Activated naive CD8-positive, alpha-beta T cell treated with anti-CD3 and anti-CD28 coated beads, Interleukin-2, amount 50 U/mL, for 24 hours (primary cell): ENCODE results near the gene GATA2.

Experiments
- ATAC-seq: fragments of 150-1000 bp; cut with Tn5 transposase; one replicate; pipeline ENCODE4 v1.10.0; 2021
- DNase-seq: peaks from one replicate; pipeline ENCODE4 v3.0.0; 2021
- H3K27ac Mint-ChIP-seq: one replicate; pipeline ENCODE4 v1.8.0; 2021; ENCODE audit warnings: mild to moderate bottlenecking, mixed read lengths
- H3K27me3 Mint-ChIP-seq: one replicate; pipeline ENCODE4 v1.8.0; 2021; ENCODE audit warnings: mixed read lengths
- H3K36me3 Mint-ChIP-seq: one replicate; pipeline ENCODE4 v1.8.0; 2021; ENCODE audit warnings: low read depth, mixed read lengths
- H3K4me1 Mint-ChIP-seq: one replicate; pipeline ENCODE4 v1.8.0; 2021; ENCODE audit warnings: mixed read lengths
- H3K4me3 Mint-ChIP-seq: one replicate; pipeline ENCODE4 v1.8.0; 2021; ENCODE audit warnings: mild to moderate bottlenecking, moderate library complexity, mixed read lengths
- H3K9me3 Mint-ChIP-seq: one replicate; pipeline ENCODE4 v1.8.0; 2021; ENCODE audit warnings: mixed read lengths

GATA2 gene

DNA sequence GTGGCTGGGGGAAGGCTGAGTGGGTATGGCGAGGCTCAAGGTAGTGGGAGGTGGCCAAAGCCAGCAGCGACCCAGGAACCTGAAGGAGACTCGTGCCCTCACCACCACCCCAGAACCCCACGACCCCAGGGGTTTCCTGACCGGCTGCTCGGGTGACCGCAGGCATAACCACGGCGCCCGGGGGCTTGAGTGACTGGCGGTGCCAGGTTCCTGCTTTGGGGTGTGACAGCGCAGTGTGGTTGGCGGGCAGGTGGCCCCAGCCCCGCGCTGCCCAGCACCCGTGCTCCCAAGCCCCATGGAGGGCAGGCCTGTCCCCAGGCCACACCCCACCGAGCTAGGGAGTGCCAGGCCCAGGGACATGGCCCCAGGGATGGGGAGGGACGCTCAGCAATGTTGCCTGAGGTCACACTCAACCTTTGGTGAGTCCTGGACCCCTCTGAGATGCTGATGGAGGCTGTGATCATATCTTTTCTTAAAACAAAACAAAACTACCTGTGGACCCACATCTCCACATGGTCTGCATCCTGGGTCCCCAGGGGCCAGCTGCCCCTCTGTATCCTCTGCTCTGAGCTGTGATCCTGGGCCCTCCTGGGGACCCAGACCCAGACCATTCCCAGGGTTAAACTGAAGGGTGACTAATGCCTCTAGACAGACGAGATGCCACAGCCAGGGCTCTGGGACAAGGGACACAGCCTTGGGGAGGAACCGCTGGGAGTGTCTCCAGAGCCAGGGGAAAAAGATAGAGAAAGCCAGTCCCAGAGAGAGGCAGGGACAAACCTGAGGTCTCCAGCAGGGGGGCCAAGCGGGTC is 39.3 kb downstream of the GATA2 start:
- Mint-ChIP-seq H3K27ac (no peak overlapping the region), H3K36me3 (peaks cover 1% of the 10 kb centered on the region), H3K9me3 (peaks cover 12% of the 10 kb centered on the region), H3K4me1 (peaks cover 6% of the 10 kb centered on the region), H3K4me3 (no peak overlapping the region), H3K27me3 (peaks cover 21% of the 10 kb centered on the region)
- DNase-seq, result no peak
- no peak for ATAC-seq

DNA sequence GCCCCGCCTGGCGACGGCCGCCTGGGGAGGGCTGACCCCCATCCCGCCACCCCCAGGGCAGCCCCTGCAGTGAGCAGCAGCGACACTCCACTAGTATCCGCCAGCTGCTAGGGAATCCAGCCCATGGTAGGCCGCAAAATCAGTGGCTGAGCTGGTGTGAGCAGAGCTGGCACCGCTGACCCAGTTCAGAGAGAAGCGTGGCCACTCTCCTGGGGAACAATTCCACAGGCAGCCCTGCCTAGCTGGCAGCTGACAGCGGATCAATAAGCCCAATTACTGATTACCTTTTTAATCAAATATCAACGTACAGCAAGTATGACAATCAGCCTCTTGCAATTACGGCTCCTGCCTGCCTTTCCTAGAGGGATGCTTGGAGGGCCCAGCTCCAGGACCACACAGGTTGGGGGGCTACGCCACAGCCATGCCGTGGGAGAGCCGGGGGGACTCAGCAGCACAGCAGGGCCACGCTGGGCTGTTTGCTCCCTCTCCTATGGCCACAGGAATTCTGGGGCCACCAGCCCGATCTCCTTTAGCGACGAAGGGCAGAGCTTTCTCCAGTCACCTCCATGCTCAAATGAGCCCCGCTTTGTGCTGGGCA is 40.2 kb downstream of the GATA2 start:
- Mint-ChIP-seq H3K9me3 (peaks cover 18% of the 10 kb centered on the region), H3K36me3 (peaks cover 5% of the 10 kb centered on the region), H3K27me3 (peaks cover 21% of the 10 kb centered on the region), H3K27ac (no peak overlapping the region), H3K4me3 (no peak overlapping the region), H3K4me1 (peaks cover 13% of the 10 kb centered on the region)
- no peak for ATAC-seq
- no peak for DNase-seq

DNA sequence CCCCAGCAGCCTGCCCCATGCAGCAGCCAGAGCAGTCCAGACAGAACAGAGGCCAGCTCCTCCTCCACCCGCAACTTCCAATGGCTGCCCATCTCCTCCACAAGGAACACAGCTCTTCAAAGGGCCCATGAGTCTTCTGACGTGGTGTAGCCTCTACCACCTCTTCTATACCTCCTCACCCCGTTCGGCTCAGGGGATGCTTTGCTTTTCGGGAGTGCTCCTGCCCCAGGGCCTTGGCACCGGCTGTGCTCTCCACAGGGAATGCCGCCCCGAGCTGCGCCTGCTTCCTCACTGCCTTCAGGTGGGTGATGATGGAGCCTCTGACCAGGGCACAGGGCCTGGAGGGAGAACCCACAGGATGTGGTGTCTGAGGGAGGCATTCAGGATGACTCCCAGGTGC is 40.9 kb downstream of the GATA2 start:
- Mint-ChIP-seq H3K4me3 (no peak overlapping the region), H3K27me3 (peaks cover 21% of the 10 kb centered on the region)
- ATAC-seq, result no peak

DNA sequence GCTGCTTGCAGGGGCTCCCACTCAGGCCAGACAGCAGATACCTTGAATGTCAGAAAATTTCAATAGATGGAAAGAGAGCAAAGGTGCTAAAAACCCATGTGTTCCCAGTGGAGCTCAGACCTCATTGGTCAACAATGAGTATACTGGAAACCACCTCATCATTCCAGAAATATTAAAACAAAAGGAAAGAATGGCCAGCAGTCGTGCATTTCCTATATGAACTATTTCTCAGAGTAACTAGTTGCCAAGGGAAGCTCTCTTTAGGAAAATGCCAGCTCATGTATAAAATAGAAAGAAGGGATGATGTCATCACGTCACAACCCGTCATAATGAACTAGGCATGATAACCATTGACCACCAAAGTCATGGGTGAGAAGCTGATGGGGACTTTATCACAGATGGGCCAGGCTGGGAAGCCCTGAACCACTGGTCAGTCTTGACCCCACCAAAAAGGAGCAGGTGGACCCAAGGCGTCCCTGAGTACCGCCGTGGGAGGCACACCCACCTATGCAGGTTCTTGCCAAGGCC is 43.8 kb downstream of the GATA2 start:
- H3K27ac Mint-ChIP-seq, result peak overlapping the region; percentile 72
- ATAC-seq, result no peak
- H3K36me3 Mint-ChIP-seq, result peaks cover 10% of the 10 kb centered on the region
- H3K4me1 Mint-ChIP-seq, result peaks cover 23% of the 10 kb centered on the region
- peaks cover 13% of the 10 kb centered on the region for H3K27me3 Mint-ChIP-seq
- DNase-seq, result no peak
- no peak overlapping the region for H3K4me3 Mint-ChIP-seq
- peaks cover 28% of the 10 kb centered on the region for H3K9me3 Mint-ChIP-seq

More for the DNA sequence above, 40.9 kb downstream of the GATA2 start:
- Mint-ChIP-seq H3K9me3 (peaks cover 25% of the 10 kb centered on the region), H3K36me3 (peaks cover 8% of the 10 kb centered on the region), H3K4me1 (peaks cover 20% of the 10 kb centered on the region), H3K27ac (no peak overlapping the region)
- DNase-seq, result no peak

DNA sequence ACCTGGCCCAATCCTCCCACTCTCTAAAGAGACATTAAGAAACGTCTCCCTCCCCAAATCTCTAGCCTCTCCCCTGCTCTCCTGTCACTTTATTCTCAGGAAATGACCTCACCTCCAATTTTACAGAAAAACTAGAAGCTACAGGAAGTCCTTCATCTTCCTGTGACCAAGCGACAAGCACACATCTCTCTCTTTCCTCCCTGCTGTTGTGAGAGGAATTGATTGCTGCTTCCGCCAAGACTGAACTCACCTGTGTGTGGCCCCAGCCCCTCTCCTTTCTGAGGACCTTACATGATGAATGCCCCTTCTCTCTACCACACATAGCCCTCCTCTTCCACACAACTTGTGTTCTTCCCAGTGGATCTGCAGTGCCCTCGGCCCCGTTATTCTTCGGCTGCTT is 44.5 kb downstream of the GATA2 start:
- DNase-seq, result no peak
- H3K9me3 Mint-ChIP-seq, result peaks cover 28% of the 10 kb centered on the region
- H3K27ac Mint-ChIP-seq, result peak overlapping the region; percentile 72
- H3K27me3 Mint-ChIP-seq, result peaks cover 10% of the 10 kb centered on the region
- ATAC-seq, result no peak
- peak overlapping the region; percentile 19 for H3K4me3 Mint-ChIP-seq
- peaks cover 23% of the 10 kb centered on the region for H3K4me1 Mint-ChIP-seq
- peaks cover 10% of the 10 kb centered on the region for H3K36me3 Mint-ChIP-seq

DNA sequence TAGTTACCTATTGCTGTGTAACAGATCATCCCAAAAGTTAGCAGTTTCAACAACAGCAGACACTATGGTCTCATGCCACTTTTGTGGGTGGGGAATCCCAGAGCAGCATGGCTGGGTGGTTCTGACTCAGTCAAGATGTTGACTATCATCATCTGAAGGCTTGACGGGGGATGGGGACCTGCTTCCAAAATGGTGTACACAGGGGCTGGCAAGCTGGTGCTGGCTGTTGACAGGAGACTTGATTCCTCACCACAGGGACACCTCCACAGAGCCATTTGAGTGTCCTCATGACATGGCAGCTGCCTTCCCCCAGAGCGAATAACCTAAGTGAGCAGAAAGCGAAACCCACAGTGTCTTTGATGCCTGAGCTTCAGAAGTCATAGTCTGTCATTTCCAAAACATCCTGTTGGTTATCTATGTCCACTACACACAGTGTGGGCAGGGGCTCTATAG is 45.4 kb downstream of the GATA2 start:
- peaks cover 23% of the 10 kb centered on the region for H3K4me1 Mint-ChIP-seq
- DNase-seq, result peak; percentile 67
- H3K36me3 Mint-ChIP-seq, result peaks cover 10% of the 10 kb centered on the region
- H3K27ac Mint-ChIP-seq, result no peak overlapping the region
- ATAC-seq, result peak; percentile 80
- peaks cover 28% of the 10 kb centered on the region for H3K9me3 Mint-ChIP-seq
- H3K4me3 Mint-ChIP-seq, result no peak overlapping the region
- H3K27me3 Mint-ChIP-seq, result peaks cover 12% of the 10 kb centered on the region

DNA sequence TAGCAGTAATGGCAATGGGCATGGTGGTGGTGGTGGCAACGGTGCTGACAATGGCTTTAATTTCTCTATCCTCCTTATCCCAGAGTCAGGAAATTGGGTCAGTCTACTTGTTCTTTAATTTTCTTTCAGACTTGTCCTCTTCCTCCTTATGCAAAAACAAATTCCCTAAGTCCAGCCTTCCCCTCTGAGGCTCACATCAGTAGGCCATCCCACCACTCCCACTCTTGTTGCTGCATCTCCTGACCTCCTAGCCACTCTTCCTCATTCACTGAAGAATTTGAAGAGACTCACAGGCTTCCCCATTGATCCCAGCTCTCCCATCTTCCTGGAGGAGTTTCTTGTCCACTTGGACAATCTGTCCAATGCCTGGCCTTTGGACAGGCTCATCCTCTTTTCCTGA is 46.2 kb downstream of the GATA2 start:
- peaks cover 10% of the 10 kb centered on the region for H3K36me3 Mint-ChIP-seq
- H3K27me3 Mint-ChIP-seq, result peaks cover 12% of the 10 kb centered on the region
- H3K27ac Mint-ChIP-seq, result no peak overlapping the region
- H3K4me3 Mint-ChIP-seq, result no peak overlapping the region
- peaks cover 28% of the 10 kb centered on the region for H3K9me3 Mint-ChIP-seq
- DNase-seq, result no peak
- ATAC-seq, result no peak
- peaks cover 23% of the 10 kb centered on the region for H3K4me1 Mint-ChIP-seq

DNA sequence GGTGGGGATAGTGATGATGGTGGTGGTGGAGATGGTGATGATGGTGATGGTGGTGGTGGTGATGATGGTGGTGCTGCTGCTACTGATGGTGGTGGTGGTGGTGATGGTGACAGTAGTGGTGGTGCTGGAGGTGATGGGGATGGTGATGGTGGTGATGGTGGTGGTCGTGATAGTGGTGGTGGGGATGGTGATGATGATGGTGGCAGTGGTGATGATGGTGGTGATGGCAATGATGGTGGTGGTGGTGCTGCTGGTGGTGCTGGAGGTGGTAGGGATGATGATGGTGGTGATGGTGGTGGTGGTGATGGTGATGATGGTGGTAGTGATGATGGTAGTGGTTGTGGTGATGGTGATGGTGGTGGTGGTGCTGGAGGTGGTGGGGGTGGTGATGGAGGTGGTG is 47.6 kb downstream of the GATA2 start:
- no peak overlapping the region for H3K27ac Mint-ChIP-seq

DNA sequence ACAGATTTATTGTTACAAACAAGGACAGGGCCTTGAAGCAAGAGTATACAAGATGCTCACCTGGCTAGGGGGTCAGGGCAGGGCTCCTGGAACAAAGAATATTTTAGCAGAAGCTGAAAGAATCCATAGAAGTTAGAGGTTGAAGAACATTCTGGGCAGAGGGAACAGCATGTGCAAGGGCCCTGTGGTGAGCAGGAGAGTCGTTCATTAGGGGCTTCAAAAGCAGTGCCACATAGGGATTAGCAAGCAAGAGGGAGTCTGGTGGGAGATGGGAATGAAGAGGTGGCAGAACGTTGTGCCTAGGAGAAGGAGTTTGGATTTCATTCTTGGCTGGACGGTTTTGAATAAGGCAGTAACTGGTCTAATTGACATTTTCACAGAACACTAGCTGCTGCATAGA is 49.2 kb downstream of the GATA2 start:
- Mint-ChIP-seq H3K27ac (no peak overlapping the region), H3K36me3 (peaks cover 10% of the 10 kb centered on the region), H3K4me1 (peaks cover 18% of the 10 kb centered on the region), H3K9me3 (peaks cover 16% of the 10 kb centered on the region), H3K27me3 (peaks cover 11% of the 10 kb centered on the region), H3K4me3 (no peak overlapping the region)
- DNase-seq, result no peak
- no peak for ATAC-seq

More for the DNA sequence above, 47.6 kb downstream of the GATA2 start:
- H3K27me3 Mint-ChIP-seq, result peaks cover 7% of the 10 kb centered on the region
- H3K9me3 Mint-ChIP-seq, result peaks cover 20% of the 10 kb centered on the region
- no peak for ATAC-seq
- H3K4me3 Mint-ChIP-seq, result no peak overlapping the region
- no peak for DNase-seq
- H3K36me3 Mint-ChIP-seq, result peaks cover 10% of the 10 kb centered on the region
- peaks cover 23% of the 10 kb centered on the region for H3K4me1 Mint-ChIP-seq

DNA sequence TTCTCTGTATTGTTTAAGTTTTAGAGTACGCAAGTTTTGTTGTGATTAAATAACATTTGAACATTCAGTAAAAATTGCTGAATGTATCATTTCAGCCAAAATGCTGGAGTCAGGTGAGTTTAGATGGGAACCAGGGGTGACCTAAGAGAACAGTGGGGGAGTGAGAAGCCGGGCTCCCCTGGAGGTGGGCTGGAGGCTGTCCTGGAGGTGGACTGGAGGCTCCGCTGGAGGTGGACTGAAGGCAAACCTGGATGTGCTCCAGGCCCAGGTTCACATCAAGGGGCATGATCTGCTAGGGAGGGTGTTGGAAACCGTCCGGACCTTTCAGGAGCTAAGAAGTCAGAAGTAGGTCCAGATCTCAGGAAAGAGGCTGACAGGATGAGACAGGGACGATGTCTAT is 50.1 kb downstream of the GATA2 start:
- H3K27ac Mint-ChIP-seq, result no peak overlapping the region
- no peak for ATAC-seq

DNA sequence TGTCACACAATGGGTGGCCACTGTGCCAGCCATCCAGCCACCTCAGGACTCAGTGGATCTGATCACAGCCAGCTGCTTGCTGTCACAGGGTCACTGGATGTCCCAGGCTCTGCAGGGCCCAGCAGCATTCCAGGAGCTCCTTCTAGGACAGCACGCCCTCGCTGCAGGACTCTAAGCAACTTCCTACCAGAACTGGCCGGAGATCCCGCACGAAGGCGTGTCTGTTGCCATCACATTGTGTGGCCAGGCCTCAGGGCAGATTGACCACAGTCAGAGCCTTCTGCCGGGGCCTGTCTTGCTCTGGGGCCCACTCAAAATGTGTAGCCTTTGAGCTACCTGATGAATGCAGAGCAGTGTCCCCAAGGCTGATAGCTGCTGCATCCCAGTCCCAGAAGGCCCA is 50.9 kb downstream of the GATA2 start:
- Mint-ChIP-seq H3K27ac (no peak overlapping the region), H3K27me3 (peaks cover 11% of the 10 kb centered on the region), H3K9me3 (peaks cover 3% of the 10 kb centered on the region)

More for the DNA sequence above, 50.1 kb downstream of the GATA2 start:
- Mint-ChIP-seq H3K36me3 (peaks cover 6% of the 10 kb centered on the region), H3K4me1 (peaks cover 12% of the 10 kb centered on the region), H3K4me3 (no peak overlapping the region), H3K27me3 (peaks cover 11% of the 10 kb centered on the region), H3K9me3 (peaks cover 10% of the 10 kb centered on the region)
- no peak for DNase-seq

DNA sequence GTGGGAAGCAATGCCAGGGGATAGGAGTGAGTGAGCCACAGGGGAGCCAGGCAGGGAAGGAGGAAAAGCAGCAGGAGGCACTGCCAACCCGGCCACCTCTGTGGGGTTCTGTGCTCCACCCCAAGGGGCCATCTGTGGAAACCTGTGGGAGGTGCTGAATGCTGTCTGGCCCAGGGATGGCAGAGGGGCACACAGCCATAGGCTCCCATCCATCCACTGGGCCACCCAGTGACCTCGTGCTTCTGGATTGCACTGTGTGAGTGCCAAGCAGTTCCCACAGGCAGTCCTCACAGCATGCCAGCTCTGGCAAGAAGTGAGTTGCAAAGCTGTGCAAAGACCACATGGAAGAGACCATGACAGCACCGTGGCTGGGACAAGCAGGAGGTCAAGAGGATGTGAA is 53.8 kb downstream of the GATA2 start:
- Mint-ChIP-seq H3K27ac (no peak overlapping the region), H3K36me3 (no peaks in the 10 kb centered on the region), H3K4me3 (no peak overlapping the region), H3K9me3 (no peaks in the 10 kb centered on the region), H3K27me3 (peaks cover 12% of the 10 kb centered on the region), H3K4me1 (no peaks in the 10 kb centered on the region)
- no peak for ATAC-seq
- no peak for DNase-seq

More for the DNA sequence above, 50.9 kb downstream of the GATA2 start:
- DNase-seq (no peak), ATAC-seq (no peak)
- H3K4me3 Mint-ChIP-seq, result no peak overlapping the region
- peaks cover 1% of the 10 kb centered on the region for H3K36me3 Mint-ChIP-seq
- peaks cover 3% of the 10 kb centered on the region for H3K4me1 Mint-ChIP-seq

DNA sequence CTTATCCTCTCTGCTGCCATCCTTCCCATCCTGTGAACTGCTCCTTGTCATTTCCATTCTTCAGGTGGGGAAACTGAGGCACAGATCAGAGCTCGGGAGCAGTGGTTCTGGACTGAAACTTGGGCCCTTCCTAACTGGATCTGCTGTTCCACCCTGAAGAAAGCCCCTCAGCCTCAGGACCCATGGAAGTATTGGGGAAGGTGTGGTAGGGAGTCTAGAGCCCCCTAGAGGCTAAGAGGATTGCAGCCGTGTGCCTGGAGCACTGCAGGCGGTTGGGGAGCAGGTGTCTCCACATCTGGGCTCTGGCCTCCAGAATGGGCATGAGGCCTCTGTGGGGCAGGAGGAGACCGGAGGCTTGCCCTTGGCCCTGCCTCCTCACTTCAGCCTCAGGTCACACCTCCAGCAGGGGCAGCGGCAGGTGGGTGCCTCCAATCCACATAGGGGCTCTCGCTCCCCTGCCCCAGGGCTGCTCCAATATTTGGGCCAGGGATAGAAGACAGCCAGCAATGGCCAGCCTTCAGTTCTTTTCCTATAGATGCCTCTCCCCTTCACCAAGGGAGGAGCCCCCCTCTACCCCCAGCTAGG is 54.4 kb downstream of the GATA2 start:
- ATAC-seq (peak; percentile 35), DNase-seq (no peak)
- no peak overlapping the region for H3K4me3 Mint-ChIP-seq
- H3K36me3 Mint-ChIP-seq, result no peaks in the 10 kb centered on the region
- H3K9me3 Mint-ChIP-seq, result no peaks in the 10 kb centered on the region
- H3K4me1 Mint-ChIP-seq, result no peaks in the 10 kb centered on the region
- H3K27ac Mint-ChIP-seq, result no peak overlapping the region
- H3K27me3 Mint-ChIP-seq, result peaks cover 17% of the 10 kb centered on the region

DNA sequence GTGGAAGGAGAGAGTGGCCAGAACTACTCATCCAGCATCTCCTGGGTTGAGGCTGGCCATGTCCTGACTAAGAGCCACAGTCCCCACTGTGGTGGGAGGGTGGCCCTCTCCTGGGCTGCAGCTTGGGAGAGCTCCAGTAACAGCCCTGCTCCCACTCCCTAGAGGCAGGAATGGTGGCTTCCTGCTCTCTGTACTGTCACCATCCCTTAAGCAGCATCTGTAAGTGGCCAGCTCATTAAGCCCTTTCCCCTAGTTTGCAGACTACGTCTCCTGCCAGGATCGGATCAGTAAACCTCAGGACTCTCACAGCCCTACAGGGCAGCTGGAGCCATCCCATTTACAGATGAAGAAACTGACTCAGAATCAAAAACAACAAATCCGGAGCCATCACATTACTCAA is 56.8 kb downstream of the GATA2 start:
- Mint-ChIP-seq H3K27me3 (peaks cover 32% of the 10 kb centered on the region), H3K27ac (no peak overlapping the region)
- ATAC-seq, result no peak

DNA sequence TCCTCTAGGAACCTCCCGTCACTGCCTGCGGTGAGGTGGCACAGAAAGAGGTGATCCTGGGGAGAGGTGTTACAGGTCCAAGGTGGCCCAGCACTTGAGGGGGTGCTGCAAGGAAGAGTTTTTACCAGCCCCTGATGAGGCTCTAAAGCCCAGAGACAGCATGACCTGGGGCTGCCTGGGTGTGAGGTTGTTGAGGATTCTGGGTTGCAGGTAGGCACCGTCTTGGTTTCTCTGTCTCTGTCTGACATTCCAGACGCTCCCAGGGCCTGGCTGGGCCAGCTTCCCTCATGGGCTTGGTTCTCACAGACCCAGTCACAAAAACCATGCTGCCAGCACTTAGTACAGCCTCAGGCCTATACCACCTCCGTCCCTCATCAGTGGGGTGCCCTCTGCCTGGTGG is 57.4 kb downstream of the GATA2 start:
- DNase-seq, result no peak
- H3K36me3 Mint-ChIP-seq, result no peaks in the 10 kb centered on the region
- no peak overlapping the region for H3K27ac Mint-ChIP-seq
- H3K9me3 Mint-ChIP-seq, result no peaks in the 10 kb centered on the region
- H3K4me1 Mint-ChIP-seq, result peaks cover 10% of the 10 kb centered on the region
- H3K27me3 Mint-ChIP-seq, result peaks cover 37% of the 10 kb centered on the region
- no peak overlapping the region for H3K4me3 Mint-ChIP-seq
- ATAC-seq, result no peak

More for the DNA sequence above, 56.8 kb downstream of the GATA2 start:
- no peaks in the 10 kb centered on the region for H3K9me3 Mint-ChIP-seq
- no peak for DNase-seq
- no peak overlapping the region for H3K4me3 Mint-ChIP-seq
- no peaks in the 10 kb centered on the region for H3K36me3 Mint-ChIP-seq
- H3K4me1 Mint-ChIP-seq, result peaks cover 10% of the 10 kb centered on the region
